ENCODE measurements around the gene LRSAM1. TPM values are rescaled to one million over a fixed set of nuclear protein-coding genes. Genes with fewer than 3 reads are reported as not detected.

Gene LRSAM1
- total and polyA plus RNA-seq, 2 of the 8 experiments (the other 6 are each of a cell fraction or from before 2014, with no cell fraction given) = 9.7 to 18.3 TPM

DNA sequence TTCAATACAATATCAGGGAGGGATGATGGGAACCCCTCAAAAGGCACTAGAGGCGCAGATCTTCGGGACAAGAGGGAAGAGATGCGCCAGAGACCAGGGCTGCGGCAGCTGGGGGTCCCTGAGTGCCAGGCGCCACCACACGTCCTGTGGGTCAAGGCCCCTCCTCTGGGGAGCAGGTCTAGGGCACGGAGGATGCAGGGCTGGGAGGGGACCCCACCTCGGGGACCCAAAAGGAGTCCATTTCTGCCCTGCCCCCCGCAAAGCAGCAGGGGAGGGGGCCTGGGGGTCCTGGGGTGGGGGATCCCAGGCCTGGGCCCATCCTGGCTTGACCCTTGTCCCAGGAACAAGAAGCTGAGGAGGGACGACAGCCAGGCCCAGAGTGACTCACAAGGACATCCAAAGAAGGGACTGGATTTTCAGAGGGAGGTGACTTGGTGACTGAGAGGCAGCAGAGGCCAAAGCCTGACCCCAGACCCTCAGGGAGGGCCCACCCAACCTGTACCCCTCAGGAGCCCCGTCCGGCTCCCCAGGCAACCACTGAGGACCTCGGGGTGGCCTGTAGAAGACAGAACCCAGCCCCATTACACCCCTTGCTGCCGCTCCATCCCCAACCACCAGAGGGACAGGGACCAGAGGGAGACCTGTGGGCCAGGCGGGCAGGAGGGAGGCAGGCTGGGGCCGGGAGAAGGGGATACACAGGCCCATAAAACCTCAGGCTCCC, 54.2 kb downstream of the LRSAM1 start (continued):
- TF ChIP-seq SP1 (IDR thresholded peaks at IDR 0.05; ENCODE audit: low read depth, low read length) (0 out of 2 replicates have a peak, but pooled peaks have one; percentile 25), SIRT6 (IDR thresholded peaks at IDR 0.05; ENCODE audit: low read length) (no peak), POLR2A (IDR thresholded peaks at IDR 0.05; ENCODE audit: control extremely low read depth in 1 of 2, low read depth in 2 of 2, low read length in 2 of 2) (no peak), SP2 (IDR thresholded peaks at IDR 0.05; ENCODE audit: low read length) (no peak), NANOG (IDR thresholded peaks at IDR 0.05; ENCODE audit: insufficient read depth, low read depth, low read length, poor library complexity, severe bottlenecking) (no peak)

Measured in H1 (cell line).